ENCODE data around the gene TUBA1C. TPM values are rescaled to one million over a fixed set of nuclear protein-coding genes. Genes with fewer than 3 reads are reported as not detected.
A peak's percentile ranks its signal among the peaks of the same experiment; 100 is the strongest.

The TUBA1C gene
- polyA plus RNA-seq, 1 donor = 237 TPM

- H3K9me3 ChIP-seq (ENCODE audit: control insufficient read depth, low read depth, low read length) = peaks cover 20% of the 10 kb centered on the region
- H3K36me3 ChIP-seq (ENCODE audit: control insufficient read depth, insufficient read depth, low read length) = no peaks in the 10 kb centered on the region
- peaks cover 76% of the 10 kb centered on the region for H3K27me3 ChIP-seq (ENCODE audit: control insufficient read depth, insufficient read depth, low read length)
- peaks cover 18% of the 10 kb centered on the region for H3K4me1 ChIP-seq (ENCODE audit: control insufficient read depth, insufficient read depth, low read length)
- peak overlapping the region; percentile 24 for H3K27ac ChIP-seq (ENCODE audit: low read length)
- H3K4me3 ChIP-seq (ENCODE audit: low read length) = no peak overlapping the region
- DNase-seq = peak in 1 of 2 donors; percentile 24
- no CpG with 5 or more reads among the region's 5 CpGs for WGBS (ENCODE audit: insufficient coverage, low lambda C conversion rate)
Observed at GRCh38 chr12:49294804-49295081, 29.9 kb downstream of the TUBA1C start.

- peak within 1 kb of the TSS; percentile 24 for H3K4me3 ChIP-seq (ENCODE audit: low read length)
- H3K27me3 ChIP-seq (ENCODE audit: control insufficient read depth, insufficient read depth, low read length) = peaks cover 76% of the 10 kb centered on the region
- peak in 1 of 2 donors; percentile 34 for DNase-seq
- peak within 1 kb of the TSS; percentile 24 for H3K27ac ChIP-seq (ENCODE audit: low read length)
- H3K4me1 ChIP-seq (ENCODE audit: control insufficient read depth, insufficient read depth, low read length) = peaks cover 18% of the 10 kb centered on the region
- no CpG with 5 or more reads among the region's 82 CpGs for WGBS (ENCODE audit: insufficient coverage, low lambda C conversion rate)
- peaks cover 20% of the 10 kb centered on the region for H3K9me3 ChIP-seq (ENCODE audit: control insufficient read depth, low read depth, low read length)
- no peaks in the 10 kb centered on the region for H3K36me3 ChIP-seq (ENCODE audit: control insufficient read depth, insufficient read depth, low read length)
Observed at GRCh38 chr12:49295082-49295936, 30.4 kb downstream of the TUBA1C start, which contains the start of gene PRPH. TSS of gene PRPH (plus strand) at chr12:49295147. CDS start at chr12:49295201, 54 bp downstream.

- H3K9me3 ChIP-seq (ENCODE audit: control insufficient read depth, low read depth, low read length) = peaks cover 20% of the 10 kb centered on the region
- peak; percentile 44 to 57 for DNase-seq
- peak overlapping the region; percentile 32 for H3K4me3 ChIP-seq (ENCODE audit: low read length)
- H3K36me3 ChIP-seq (ENCODE audit: control insufficient read depth, insufficient read depth, low read length) = no peaks in the 10 kb centered on the region
- H3K27me3 ChIP-seq (ENCODE audit: control insufficient read depth, insufficient read depth, low read length) = peaks cover 71% of the 10 kb centered on the region
- H3K4me1 ChIP-seq (ENCODE audit: control insufficient read depth, insufficient read depth, low read length) = peaks cover 18% of the 10 kb centered on the region
- no peak overlapping the region for H3K27ac ChIP-seq (ENCODE audit: low read length)
- WGBS (ENCODE audit: insufficient coverage, low lambda C conversion rate) = no CpG with 5 or more reads among the region's 54 CpGs
Observed at GRCh38 chr12:49296034-49296835, 31.4 kb downstream of the TUBA1C start.

GRCh38 chr12:49296836-49297694 is 32.2 kb downstream of the TUBA1C start:
- Histone ChIP-seq H3K27ac (ENCODE audit: low read length) (no peak overlapping the region), H3K4me3 (ENCODE audit: low read length) (peak overlapping the region; percentile 32), H3K27me3 (ENCODE audit: control insufficient read depth, insufficient read depth, low read length) (peaks cover 71% of the 10 kb centered on the region), H3K9me3 (ENCODE audit: control insufficient read depth, low read depth, low read length) (peaks cover 20% of the 10 kb centered on the region), H3K4me1 (ENCODE audit: control insufficient read depth, insufficient read depth, low read length) (peaks cover 18% of the 10 kb centered on the region), H3K36me3 (ENCODE audit: control insufficient read depth, insufficient read depth, low read length) (no peaks in the 10 kb centered on the region)
- 0% methylated on average over 5 of the region's 77 CpGs for WGBS (ENCODE audit: insufficient coverage, low lambda C conversion rate)
- peak; percentile 23 to 54 for DNase-seq

GRCh38 chr12:49297695-49298060 is 32.8 kb downstream of the TUBA1C start:
- H3K27ac ChIP-seq (ENCODE audit: low read length) = no peak overlapping the region
- H3K27me3 ChIP-seq (ENCODE audit: control insufficient read depth, insufficient read depth, low read length) = peaks cover 71% of the 10 kb centered on the region
- no peak overlapping the region for H3K4me3 ChIP-seq (ENCODE audit: low read length)
- DNase-seq = no peak
- H3K9me3 ChIP-seq (ENCODE audit: control insufficient read depth, low read depth, low read length) = peaks cover 20% of the 10 kb centered on the region
- H3K4me1 ChIP-seq (ENCODE audit: control insufficient read depth, insufficient read depth, low read length) = peaks cover 18% of the 10 kb centered on the region
- WGBS (ENCODE audit: insufficient coverage, low lambda C conversion rate) = no CpG with 5 or more reads among the region's 8 CpGs
- H3K36me3 ChIP-seq (ENCODE audit: control insufficient read depth, insufficient read depth, low read length) = no peaks in the 10 kb centered on the region

GRCh38 chr12:49298160-49298559 is 33.3 kb downstream of the TUBA1C start:
- Histone ChIP-seq H3K4me3 (ENCODE audit: low read length) (no peak overlapping the region), H3K36me3 (ENCODE audit: control insufficient read depth, insufficient read depth, low read length) (no peaks in the 10 kb centered on the region), H3K9me3 (ENCODE audit: control insufficient read depth, low read depth, low read length) (peaks cover 20% of the 10 kb centered on the region), H3K27ac (ENCODE audit: low read length) (no peak overlapping the region), H3K4me1 (ENCODE audit: control insufficient read depth, insufficient read depth, low read length) (peaks cover 18% of the 10 kb centered on the region), H3K27me3 (ENCODE audit: control insufficient read depth, insufficient read depth, low read length) (peaks cover 71% of the 10 kb centered on the region)
- WGBS (ENCODE audit: insufficient coverage, low lambda C conversion rate) = 29% methylated on average over 1 of the region's 6 CpGs
- no peak for DNase-seq

GRCh38 chr12:49301760-49302159 is 36.9 kb downstream of the TUBA1C start:
- Histone ChIP-seq H3K4me3 (ENCODE audit: low read length) (no peak overlapping the region), H3K27me3 (ENCODE audit: control insufficient read depth, insufficient read depth, low read length) (peaks cover 49% of the 10 kb centered on the region), H3K36me3 (ENCODE audit: control insufficient read depth, insufficient read depth, low read length) (no peaks in the 10 kb centered on the region), H3K27ac (ENCODE audit: low read length) (no peak overlapping the region), H3K9me3 (ENCODE audit: control insufficient read depth, low read depth, low read length) (peaks cover 5% of the 10 kb centered on the region), H3K4me1 (ENCODE audit: control insufficient read depth, insufficient read depth, low read length) (peaks cover 10% of the 10 kb centered on the region)
- 53% methylated on average over 4 of the region's 4 CpGs for WGBS (ENCODE audit: insufficient coverage, low lambda C conversion rate)
- no peak for DNase-seq

- Histone ChIP-seq H3K36me3 (ENCODE audit: control insufficient read depth, insufficient read depth, low read length) (no peaks in the 10 kb centered on the region), H3K4me1 (ENCODE audit: control insufficient read depth, insufficient read depth, low read length) (no peaks in the 10 kb centered on the region), H3K4me3 (ENCODE audit: low read length) (no peak overlapping the region), H3K27ac (ENCODE audit: low read length) (no peak overlapping the region), H3K9me3 (ENCODE audit: control insufficient read depth, low read depth, low read length) (no peaks in the 10 kb centered on the region), H3K27me3 (ENCODE audit: control insufficient read depth, insufficient read depth, low read length) (peaks cover 26% of the 10 kb centered on the region)
- WGBS (ENCODE audit: insufficient coverage, low lambda C conversion rate) = no CpG with 5 or more reads among the region's 2 CpGs
- DNase-seq = no peak
Observed at GRCh38 chr12:49304161-49304560, 39.3 kb downstream of the TUBA1C start.

GRCh38 chr12:49305762-49306510 is 41.1 kb downstream of the TUBA1C start:
- Histone ChIP-seq H3K4me3 (ENCODE audit: low read length) (no peak overlapping the region), H3K36me3 (ENCODE audit: control insufficient read depth, insufficient read depth, low read length) (no peaks in the 10 kb centered on the region), H3K9me3 (ENCODE audit: control insufficient read depth, low read depth, low read length) (no peaks in the 10 kb centered on the region), H3K4me1 (ENCODE audit: control insufficient read depth, insufficient read depth, low read length) (no peaks in the 10 kb centered on the region), H3K27me3 (ENCODE audit: control insufficient read depth, insufficient read depth, low read length) (peaks cover 30% of the 10 kb centered on the region), H3K27ac (ENCODE audit: low read length) (no peak overlapping the region)
- WGBS (ENCODE audit: insufficient coverage, low lambda C conversion rate) = no CpG with 5 or more reads among the region's 6 CpGs
- DNase-seq = no peak
